GM12878 (cell line): ENCODE data around the gene STX7. TPM values are rescaled to one million over a fixed set of nuclear protein-coding genes. Genes with fewer than 3 reads are reported as not detected.

Source experiments
- ATAC-seq: fragments of 200-7000 bp; cut with Tn5 transposase; 3 replicates; pipeline ENCODE4 v1.9.1; 2020; ENCODE audit warnings: mild to moderate bottlenecking, moderate library complexity
- BruUV-seq: library from RNA; stranded (reverse); fragments of 400-500 nt; replicated peaks from 2 replicates; lab custom pipeline; 2021; lab: Mats Ljungman, UMichigan
- CTCF ChIA-PET: fragments of 300-600 bp; sonication (Branson Sonifier 250); formaldehyde crosslinking; extraction: SDS; loops from one replicate; lab custom pipeline; 2021; ENCODE audit warnings: inconsistent platforms; lab: Yijun Ruan, JAX
- POLR2A ChIA-PET: fragments of 350-600 bp; formaldehyde crosslinking; extraction: SDS; loops from one replicate; lab custom pipeline; 2021; ENCODE audit warnings: inconsistent platforms; lab: Charles Lee
- RAD21 ChIA-PET: fragments of 300-600 bp; sonication (Branson Sonifier 250); formaldehyde crosslinking; loops from one replicate; lab custom pipeline; 2023; ENCODE audit warnings: antibody characterized with exemption; ENCODE audit not compliant: unreplicated experiment; lab: Charles Lee
- SMC1A ChIA-PET: fragments of 300-600 bp; sonication (Branson Sonifier 250); formaldehyde crosslinking; loops from one replicate; lab custom pipeline; 2023; ENCODE audit not compliant: unreplicated experiment, uncharacterized antibody; lab: Charles Lee
- DNase-seq: peaks from one replicate; pipeline ENCODE4 v3.0.0-alpha.2; 2011; ENCODE audit warnings: low read depth, low spot score
- FAIRE-seq: peaks from 3 replicates; lab custom pipeline; 2011; peaks lifted over from hg19 to GRCh38; lab: Jason Lieb, UNC
- H2AFZ ChIP-seq: 2 replicates; pipeline ENCODE4 v1.6.0; 2011; ENCODE audit warnings: low read depth, low read length, control low read depth; ENCODE audit not compliant: control insufficient read depth
- H3K27ac ChIP-seq: 2 replicates; pipeline ENCODE4 v1.5.1; 2011; ENCODE audit warnings: control low read depth; ENCODE audit not compliant: control insufficient read depth, insufficient read depth
- H3K27me3 ChIP-seq, 2 experiments: replicated peaks in 1 of 2; 2 replicates each; pipeline versions ENCODE4 v1.6.0 to v1.6.1; 2011; ENCODE audit warnings: low read length in 1 of 2; ENCODE audit not compliant: control insufficient read depth in 2 of 2, insufficient read depth in 2 of 2
- H3K36me3 ChIP-seq, 2 experiments: 2 replicates each; pipeline ENCODE4 v1.5.1; 2011; ENCODE audit warnings: low read length in 1 of 2; ENCODE audit not compliant: control insufficient read depth in 2 of 2, insufficient read depth in 2 of 2
- H3K4me1 ChIP-seq: 2 replicates; pipeline ENCODE4 v1.6.1; 2011; ENCODE audit warnings: mild to moderate bottlenecking, low read length, moderate library complexity, mixed read lengths; ENCODE audit not compliant: control insufficient read depth, insufficient read depth
- H3K4me2 ChIP-seq: 2 replicates; pipeline ENCODE4 v1.6.0; 2011; ENCODE audit warnings: control low read depth; ENCODE audit not compliant: control insufficient read depth, insufficient read depth
- H3K4me3 ChIP-seq: fragments of 200-600 bp; sonication (generic); 2 replicates; pipeline ENCODE4 v1.5.1; 2016
- H3K79me2 ChIP-seq: 2 replicates; pipeline ENCODE4 v1.6.0; 2011; ENCODE audit warnings: low read length; ENCODE audit not compliant: control insufficient read depth, insufficient read depth
- H3K9ac ChIP-seq: 2 replicates; pipeline ENCODE4 v1.8.0; 2011; ENCODE audit warnings: low read length, control low read depth, mixed read lengths; ENCODE audit not compliant: control insufficient read depth, insufficient read depth
- H3K9me3 ChIP-seq: replicated peaks from 3 replicates; pipeline ENCODE4 v1.5.1; 2011; ENCODE audit warnings: mild to moderate bottlenecking, low read length; ENCODE audit not compliant: control insufficient read depth, insufficient read depth
- H4K20me1 ChIP-seq: 2 replicates; pipeline ENCODE4 v1.6.0; 2011; ENCODE audit not compliant: control insufficient read depth, insufficient read depth
- BACH1 ChIP-seq: fragments of 450-650 bp; IDR thresholded peaks from 2 replicates; pipeline ENCODE4 v1.6.1; 2017; ENCODE audit warnings: mild to moderate bottlenecking, borderline replicate concordance
- IKZF1 ChIP-seq: fragments of 450-650 bp; conservative IDR thresholded peaks from 2 replicates; pipeline ENCODE4 v1.6.1; 2017; ENCODE audit warnings: antibody characterized with exemption, mild to moderate bottlenecking
- NR2F1 ChIP-seq: fragments of 450-650 bp; conservative IDR thresholded peaks from 2 replicates; pipeline ENCODE4 v1.6.1; 2017; ENCODE audit warnings: mild to moderate bottlenecking
- SP1 ChIP-seq: IDR thresholded peaks from one replicate; pipeline ENCODE4 v1.6.1; 2011; ENCODE audit warnings: low read depth, low read length
- SREBF1 ChIP-seq: IDR thresholded peaks from 2 replicates; pipeline ENCODE4 v1.6.1; 2012; ENCODE audit warnings: mild to moderate bottlenecking, low read length
- TAF1 ChIP-seq: IDR thresholded peaks from 2 replicates; pipeline ENCODE4 v1.6.1; 2011; ENCODE audit warnings: mild to moderate bottlenecking, low read depth, low read length, borderline replicate concordance
- USF2 ChIP-seq: IDR thresholded peaks from 2 replicates; pipeline ENCODE4 v1.6.1; 2011; ENCODE audit warnings: low read depth, low read length, improper control_type of control experiment, borderline replicate concordance
- ZBTB11 ChIP-seq: fragments of 450-650 bp; formaldehyde crosslinking; IDR thresholded peaks from 2 replicates; pipeline ENCODE4 v1.5.0; 2022; ENCODE audit warnings: mild to moderate bottlenecking, missing genetic modification characterization
- ZBTB33 ChIP-seq: fragments of 450-650 bp; IDR thresholded peaks from 2 replicates; pipeline ENCODE4 v1.6.1; 2017; ENCODE audit warnings: mild to moderate bottlenecking
- ZBTB40 ChIP-seq: fragments of 450-650 bp; IDR thresholded peaks from 2 replicates; pipeline ENCODE4 v1.6.1; 2016; ENCODE audit warnings: mild to moderate bottlenecking, moderate library complexity, borderline replicate concordance
- WGBS: methylation state at CpG from one replicate; pipeline ENCODE4 v1.1.6; 2016; ENCODE audit warnings: low lambda C conversion rate; ENCODE audit not compliant: insufficient replicate concordance, insufficient coverage; ENCODE audit errors: missing lambda C conversion rate; 5-methylcytosine and 5-hydroxymethylcytosine counted together
- in situ Hi-C: fragments of 300-500 bp; cut with MboI; formaldehyde crosslinking; loops from 9 replicates; pipeline ENCODE4 v1.14.3; 2018; ENCODE audit warnings: mixed read lengths
- intact Hi-C: fragments of 100-400 bp; cut with micrococcal nuclease; formaldehyde crosslinking; loops from one replicate; pipeline ENCODE4 v1.14.2; 2022; ENCODE audit not compliant: unreplicated experiment
- polyA plus RNA-seq, 11 experiments: library from polyadenylated mRNA; depleted of rRNA in 4 of 11; unstranded in 6 of 11; stranded (reverse) in 5 of 11; fragments of >200 nt; fragmentation: Nextera tagmentation in 4 of 11; fragmentation: Illumina TruSeq in 1 of 11; extraction: Ambion mirVana in 4 of 11; extraction: Trizol in 1 of 11; gene quantifications; 1 replicate in 1 of 11; 2 replicates in 10 of 11; pipeline versions ENCODE4 v1.2.1 to v1.2.3, GENCODE V29; 2011 to 2016; ENCODE audit warnings: inconsistent platforms in 2 of 11, missing spikeins in 2 of 11, low read depth in 1 of 11
- total RNA-seq, 4 experiments: library from RNA; depleted of rRNA in 3 of 4; stranded (reverse); fragments of >200 nt in 3 of 4; fragmentation: Illumina TruSeq in 1 of 4; extraction: Trizol in 1 of 4; gene quantifications; 2 replicates each; pipeline versions ENCODE4 v1.2.1 to v1.2.3, GENCODE V29; 2013 to 2021

Gene STX7
- total and polyA plus RNA-seq, 10 of the 15 experiments (the other 5 are each of a cell fraction or from before 2014, with no cell fraction given) = 26.5 to 75.5 (median 51.3) TPM

GRCh38 chr6:132499757-132500156 lies 13.2 kb downstream of the STX7 start:
- FAIRE-seq (no peak), ATAC-seq (no peak), DNase-seq (no peak)
- peak overlapping the region; percentile 76 for H3K27ac ChIP-seq
- peaks cover 52% of the 10 kb centered on the region for H3K4me1 ChIP-seq
- peaks cover 3 to 18% of the 10 kb centered on the region in 2 experiments for H3K36me3 ChIP-seq
- intact Hi-C loops (loop anchor here (2.0 to 5.0 kb wide), 2 partner anchors 13 to 42 kb away; partner anchors contain the start of gene STX7), in situ Hi-C loops (no loop called here)
- H2AFZ ChIP-seq = no peak overlapping the region
- H3K4me2 ChIP-seq = peak overlapping the region; percentile 67
- no peaks in the 10 kb centered on the region for H4K20me1 ChIP-seq
- no peaks in the 10 kb centered on the region for H3K27me3 ChIP-seq
- CTCF ChIA-PET = interaction anchor here (0.9 to 1.1 kb wide), 4 partner anchors 10 to 220 kb away, joined by 3 to 4 read pairs (median 3); no protein-coding TSS in a partner anchor
- H3K9ac ChIP-seq = no peak overlapping the region
- SMC1A ChIA-PET = interaction anchor here (1.5 kb wide), 1 partner anchor 13 kb away, joined by 5 read pairs; the partner anchor contains the start of gene STX7
- whole genome bisulfite sequencing = 73% methylated on average over 4 of the region's 4 CpGs
- POLR2A ChIA-PET = no interaction called here
- BruUV-seq = no TSS peak
- peak overlapping the region; percentile 34; the same call in 1 of the 2 replicates for H3K4me3 ChIP-seq
- H3K79me2 ChIP-seq = peaks cover 59% of the 10 kb centered on the region
- RAD21 ChIA-PET = no interaction called here
- H3K9me3 ChIP-seq = no peaks in the 10 kb centered on the region
- TF ChIP-seq ZBTB40 (no peak), USF2 (no peak), ZBTB33 (no peak), SREBF1 (no peak), SP1 (no peak), ZBTB11 (CRISPR knock-in tag) (no peak), TAF1 (no peak), BACH1 (no peak), NR2F1 (no peak), IKZF1 (no peak)
